SK-N-SH (cell line): ENCODE data around the gene SGMS2. TPM values are rescaled to one million over a fixed set of nuclear protein-coding genes. Genes with fewer than 3 reads are reported as not detected.

Experiments used
- CTCF ChIA-PET: fragments of 300-600, 350-600 bp; formaldehyde crosslinking; extraction: SDS; loops from one replicate; lab custom pipeline; 2021; lab: Yijun Ruan, JAX
- POLR2A ChIA-PET: fragments of 350-600 bp; sonication (Branson Sonifier 250); formaldehyde crosslinking; extraction: SDS; loops from one replicate; lab custom pipeline; 2020; ENCODE audit warnings: antibody characterized with exemption, inconsistent platforms; lab: Yijun Ruan, JAX
- DNase-seq: peaks from one replicate; pipeline ENCODE4 v3.0.0; 2012
- H2AFZ ChIP-seq: fragments of 200-600 bp; sonication (generic); 2 replicates; pipeline ENCODE4 v1.8.1; 2016; ENCODE audit warnings: antibody characterized with exemption, mild to moderate bottlenecking, low read depth
- H3F3A ChIP-seq: fragments of 200-600 bp; sonication (generic); replicated peaks from 2 replicates; pipeline ENCODE3; 2016; ENCODE audit warnings: antibody characterized with exemption, mild to moderate bottlenecking; ENCODE audit not compliant: insufficient read depth
- H3K27ac ChIP-seq, 2 experiments: fragments of 200-500 bp in 1 of 2; fragments of 200-600 bp in 1 of 2; sonication (Bioruptor generic) in 1 of 2; sonication (generic), shearing (Covaris generic) in 1 of 2; 2 replicates each; pipeline versions ENCODE4 v1.5.1 to v1.6.1; 2014 to 2016; ENCODE audit warnings: low read depth in 2 of 2, inconsistent platforms in 1 of 2, low read length in 1 of 2, mild to moderate bottlenecking in 1 of 2, mixed read lengths in 1 of 2
- H3K27me3 ChIP-seq: fragments of 200-600 bp; sonication (generic), shearing (Covaris generic); 2 replicates; pipeline ENCODE4 v1.6.1; 2016; ENCODE audit warnings: mixed run types; ENCODE audit not compliant: insufficient read depth
- H3K36me3 ChIP-seq, 2 experiments: fragments of 200-500 bp in 1 of 2; fragments of 200-600 bp in 1 of 2; sonication (Bioruptor generic) in 1 of 2; sonication (generic) in 1 of 2; replicated peaks in 1 of 2; 2 replicates each; pipeline versions ENCODE3 to v1.5.1; 2014 to 2016; ENCODE audit warnings: low read length in 1 of 2, mild to moderate bottlenecking in 1 of 2; ENCODE audit not compliant: insufficient read depth in 2 of 2, control insufficient read depth in 1 of 2
- H3K4me1 ChIP-seq, 2 experiments: fragments of 200-500 bp in 1 of 2; fragments of 200-600 bp in 1 of 2; sonication (Bioruptor generic) in 1 of 2; sonication (generic), shearing (Covaris generic) in 1 of 2; 2 replicates each; pipeline versions ENCODE4 v1.5.1 to v1.6.1; 2014 to 2016; ENCODE audit warnings: low read depth in 1 of 2, low read length in 1 of 2, mixed run types in 1 of 2; ENCODE audit not compliant: insufficient read depth in 2 of 2, control insufficient read depth in 1 of 2
- H3K4me2 ChIP-seq: fragments of 200-600 bp; sonication (generic), shearing (Covaris generic); 2 replicates; pipeline ENCODE4 v1.6.1; 2017; ENCODE audit warnings: mixed run types
- H3K4me3 ChIP-seq, 2 experiments: fragments of 200-500 bp in 1 of 2; fragments of 200-600 bp in 1 of 2; sonication (Bioruptor generic) in 1 of 2; sonication (generic), shearing (Covaris generic) in 1 of 2; 2 replicates each; pipeline versions ENCODE4 v1.5.1 to v1.8.1; 2014 to 2016; ENCODE audit warnings: low read depth in 2 of 2, inconsistent platforms in 1 of 2, low read length in 1 of 2, mild to moderate bottlenecking in 1 of 2, mixed read lengths in 1 of 2, moderate library complexity in 1 of 2
- H3K79me2 ChIP-seq: fragments of 200-600 bp; sonication (generic); 2 replicates; pipeline ENCODE4 v1.8.1; 2017; ENCODE audit warnings: mild to moderate bottlenecking; ENCODE audit not compliant: insufficient read depth
- H3K9ac ChIP-seq: fragments of 200-600 bp; sonication (generic); 2 replicates; pipeline ENCODE4 v1.6.1; 2017; ENCODE audit warnings: mixed run types
- H3K9me2 ChIP-seq: fragments of 200-600 bp; sonication (generic); 2 replicates; pipeline ENCODE4 v1.6.1; 2017; ENCODE audit warnings: mixed run types
- H3K9me3 ChIP-seq: fragments of 200-600 bp; sonication (generic); 2 replicates; pipeline ENCODE4 v1.6.1; 2017; ENCODE audit warnings: mixed run types, mild to moderate bottlenecking, moderate library complexity
- H4K20me1 ChIP-seq: fragments of 200-600 bp; sonication (generic); 2 replicates; pipeline ENCODE4 v1.6.1; 2017; ENCODE audit warnings: mild to moderate bottlenecking, mixed run types; ENCODE audit not compliant: insufficient read depth
- CHD2 ChIP-seq: fragments of 150-350 bp; IDR thresholded peaks from 2 replicates; pipeline ENCODE4 v1.6.1; 2018; ENCODE audit warnings: low read length; ENCODE audit not compliant: partially characterized antibody
- EP300 ChIP-seq, 2 experiments: IDR thresholded peaks; 2 replicates each; pipeline versions ENCODE4 v1.4.0 to v1.6.1; 2012; ENCODE audit warnings: borderline replicate concordance in 1 of 2, low read depth in 1 of 2, low read length in 1 of 2
- EZH2phosphoT487 ChIP-seq: fragments of 200-600 bp; sonication (generic); IDR thresholded peaks from 2 replicates; pipeline ENCODE4 v1.6.1; 2017; ENCODE audit warnings: low read depth, mixed run types, mild to moderate bottlenecking, antibody characterized with exemption, moderate library complexity, borderline replicate concordance
- FOXJ3 ChIP-seq: sonication (generic); formaldehyde crosslinking; IDR thresholded peaks from 2 replicates; pipeline ENCODE4 v1.5.1; 2020; ENCODE audit warnings: mild to moderate bottlenecking, missing genetic modification reagents
- FOXM1 ChIP-seq: IDR thresholded peaks from 2 replicates; pipeline ENCODE4 v1.4.0; 2012; ENCODE audit warnings: low read depth, mild to moderate bottlenecking
- GABPA ChIP-seq: IDR thresholded peaks from 2 replicates; pipeline ENCODE4 v1.4.0; 2012; ENCODE audit warnings: low read depth, mild to moderate bottlenecking
- MXI1 ChIP-seq: IDR thresholded peaks from 2 replicates; pipeline ENCODE4 v1.6.1; 2012; ENCODE audit warnings: mild to moderate bottlenecking, low read depth, low read length, improper control_type of control experiment
- NRF1 ChIP-seq: IDR thresholded peaks from 2 replicates; pipeline ENCODE4 v1.6.1; 2012; ENCODE audit warnings: low read depth, mild to moderate bottlenecking, low read length
- POLR2AphosphoS5 ChIP-seq: IDR thresholded peaks from 2 replicates; pipeline ENCODE4 v1.6.1; 2012; ENCODE audit warnings: low read depth, low read length
- RAD21 ChIP-seq: IDR thresholded peaks from 2 replicates; pipeline ENCODE4 v1.6.1; 2012; ENCODE audit warnings: mild to moderate bottlenecking, low read length
- RFX5 ChIP-seq: IDR thresholded peaks from 2 replicates; pipeline ENCODE4 v1.6.1; 2012; ENCODE audit warnings: mild to moderate bottlenecking, improper control_type of control experiment, low read length
- RXRA ChIP-seq: IDR thresholded peaks from 2 replicates; pipeline ENCODE4 v1.4.0; 2012; ENCODE audit warnings: low read depth, mild to moderate bottlenecking, borderline replicate concordance
- SMC3 ChIP-seq: IDR thresholded peaks from 2 replicates; pipeline ENCODE4 v1.6.1; 2012; ENCODE audit warnings: low read depth, low read length, improper control_type of control experiment
- TCF12 ChIP-seq: IDR thresholded peaks from 2 replicates; pipeline ENCODE4 v1.4.0; 2012
- WGBS: methylation state at CpG from one replicate; pipeline ENCODE4 v1.1.6; 2017; ENCODE audit warnings: low lambda C conversion rate; 5-methylcytosine and 5-hydroxymethylcytosine counted together
- polyA plus RNA-seq, 3 experiments: library from polyadenylated mRNA; depleted of rRNA; stranded (reverse); fragments of >200 nt; gene quantifications; 2 replicates each; pipeline ENCODE4 v1.2.3, GENCODE V29; 2012
- TF ChIP-seq, protein P1 (sequence below): IDR thresholded peaks from 2 replicates; pipeline ENCODE4; 2012
- TF ChIP-seq, protein P2 (sequence below): IDR thresholded peaks from 2 replicates; pipeline ENCODE4 v1.4.0; 2012; ENCODE audit warnings: low read depth
- TF ChIP-seq, protein P3 (sequence below): IDR thresholded peaks from 2 replicates; pipeline ENCODE4 v1.4.0; 2012; ENCODE audit warnings: low read depth, borderline replicate concordance
- TF ChIP-seq, protein P4 (sequence below): fragments of 200-600 bp; sonication (generic); IDR thresholded peaks from 2 replicates; pipeline ENCODE4 v1.6.1; 2017; ENCODE audit warnings: antibody characterized with exemption, mild to moderate bottlenecking, moderate library complexity
- TF ChIP-seq, protein P5 (sequence below): fragments of 150-350 bp; IDR thresholded peaks from 2 replicates; pipeline ENCODE4 v1.6.1; 2017; ENCODE audit warnings: antibody characterized with exemption, low read length, low read depth, borderline replicate concordance
- TF ChIP-seq, protein P6 (sequence below): fragments of 150-350 bp; IDR thresholded peaks from 2 replicates; pipeline ENCODE4 v1.6.1; 2016; ENCODE audit warnings: mild to moderate bottlenecking, low read depth, low read length

The SGMS2 gene
- polyA plus RNA-seq, 1 of the 3 experiments (the other 2 are of a cell fraction) = 0.82 TPM

DNA sequence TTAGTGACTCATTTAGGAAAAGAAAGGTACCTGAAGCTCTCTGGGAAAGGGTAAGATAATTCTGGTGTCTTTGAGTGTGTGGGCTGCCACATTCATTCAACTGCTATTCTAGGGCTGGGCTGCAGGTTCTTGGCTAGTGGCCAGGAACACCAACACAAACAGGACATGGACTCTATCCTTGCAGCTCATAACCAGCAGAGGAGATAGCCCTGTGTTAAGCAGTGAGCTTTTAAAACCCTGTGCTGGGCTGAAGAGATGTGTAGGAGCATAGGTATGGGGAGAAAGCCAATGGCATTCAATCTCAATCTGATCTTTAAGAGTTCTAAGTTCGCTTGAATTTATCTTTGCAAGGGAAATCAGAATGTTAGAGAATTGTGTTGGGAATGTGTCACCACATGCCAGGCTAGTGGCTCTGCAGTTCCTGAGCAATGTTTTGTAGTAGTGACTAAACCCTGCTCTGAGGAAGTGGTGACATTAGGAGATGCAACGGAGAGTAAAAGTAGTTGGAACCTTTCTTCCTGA is 39.2 kb downstream of the SGMS2 start:
- WGBS = 0% methylated on average over 2 of the region's 2 CpGs

DNA sequence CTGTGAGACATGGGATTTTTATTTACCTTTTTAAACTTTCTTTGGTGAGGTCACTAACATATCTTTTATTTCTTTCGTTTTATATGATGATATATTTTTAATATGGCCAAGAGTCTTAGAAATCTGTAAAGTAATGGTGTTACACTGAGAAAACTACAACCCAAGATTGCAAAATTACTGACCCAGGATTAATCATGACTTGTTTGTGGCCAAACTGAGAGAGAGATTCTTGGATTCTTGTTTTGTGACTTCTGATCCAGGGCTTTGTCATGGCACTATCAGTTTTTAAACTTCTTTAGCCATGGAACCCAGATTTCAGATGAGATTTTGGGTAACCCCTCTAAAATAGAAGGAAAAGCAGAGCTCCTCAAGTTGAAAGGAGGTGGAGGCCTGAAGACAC is 42.0 kb downstream of the SGMS2 start:
- H3F3A ChIP-seq = no peaks in the 10 kb centered on the region
- H3K9me3 ChIP-seq = no peaks in the 10 kb centered on the region
- no peak overlapping the region for H3K9ac ChIP-seq
- POLR2A ChIA-PET = no interaction called here
- H3K9me2 ChIP-seq = no peaks in the 10 kb centered on the region
- H3K4me2 ChIP-seq = no peak overlapping the region
- H3K27me3 ChIP-seq = peaks cover 21% of the 10 kb centered on the region; the same call in 1 of the 2 replicates
- H3K27ac ChIP-seq = no peak overlapping the region
- no peaks in the 10 kb centered on the region for H3K79me2 ChIP-seq
- CTCF ChIA-PET = interaction anchor here (1.0 to 1.3 kb wide), 2 partner anchors 37 to 108 kb away, joined by 3 read pairs; no protein-coding TSS in a partner anchor
- H4K20me1 ChIP-seq = no peaks in the 10 kb centered on the region
- H3K36me3 ChIP-seq = no peaks in the 10 kb centered on the region
- no peaks in the 10 kb centered on the region for H3K4me1 ChIP-seq
- WGBS = 12% methylated on average over 1 of the region's 1 CpG
- no peak overlapping the region for H3K4me3 ChIP-seq
- DNase-seq = no peak
- H2AFZ ChIP-seq = no peak overlapping the region
- TF ChIP-seq MXI1 = no peak
- TF ChIP-seq, protein P1, sequence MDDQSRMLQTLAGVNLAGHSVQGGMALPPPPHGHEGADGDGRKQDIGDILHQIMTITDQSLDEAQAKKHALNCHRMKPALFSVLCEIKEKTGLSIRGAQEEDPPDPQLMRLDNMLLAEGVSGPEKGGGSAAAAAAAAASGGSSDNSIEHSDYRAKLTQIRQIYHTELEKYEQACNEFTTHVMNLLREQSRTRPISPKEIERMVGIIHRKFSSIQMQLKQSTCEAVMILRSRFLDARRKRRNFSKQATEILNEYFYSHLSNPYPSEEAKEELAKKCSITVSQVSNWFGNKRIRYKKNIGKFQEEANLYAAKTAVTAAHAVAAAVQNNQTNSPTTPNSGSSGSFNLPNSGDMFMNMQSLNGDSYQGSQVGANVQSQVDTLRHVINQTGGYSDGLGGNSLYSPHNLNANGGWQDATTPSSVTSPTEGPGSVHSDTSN = no peak
- no peak for TF ChIP-seq TCF12
- TF ChIP-seq, protein P2, sequence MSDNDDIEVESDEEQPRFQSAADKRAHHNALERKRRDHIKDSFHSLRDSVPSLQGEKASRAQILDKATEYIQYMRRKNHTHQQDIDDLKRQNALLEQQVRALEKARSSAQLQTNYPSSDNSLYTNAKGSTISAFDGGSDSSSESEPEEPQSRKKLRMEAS = no peak
- TF ChIP-seq CHD2 = no peak
- no peak for TF ChIP-seq POLR2AphosphoS5
- no peak for TF ChIP-seq RAD21
- no peak for TF ChIP-seq EZH2phosphoT487
- TF ChIP-seq, protein P3, sequence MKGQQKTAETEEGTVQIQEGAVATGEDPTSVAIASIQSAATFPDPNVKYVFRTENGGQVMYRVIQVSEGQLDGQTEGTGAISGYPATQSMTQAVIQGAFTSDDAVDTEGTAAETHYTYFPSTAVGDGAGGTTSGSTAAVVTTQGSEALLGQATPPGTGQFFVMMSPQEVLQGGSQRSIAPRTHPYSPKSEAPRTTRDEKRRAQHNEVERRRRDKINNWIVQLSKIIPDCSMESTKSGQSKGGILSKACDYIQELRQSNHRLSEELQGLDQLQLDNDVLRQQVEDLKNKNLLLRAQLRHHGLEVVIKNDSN = no peak
- TF ChIP-seq, protein P4, sequence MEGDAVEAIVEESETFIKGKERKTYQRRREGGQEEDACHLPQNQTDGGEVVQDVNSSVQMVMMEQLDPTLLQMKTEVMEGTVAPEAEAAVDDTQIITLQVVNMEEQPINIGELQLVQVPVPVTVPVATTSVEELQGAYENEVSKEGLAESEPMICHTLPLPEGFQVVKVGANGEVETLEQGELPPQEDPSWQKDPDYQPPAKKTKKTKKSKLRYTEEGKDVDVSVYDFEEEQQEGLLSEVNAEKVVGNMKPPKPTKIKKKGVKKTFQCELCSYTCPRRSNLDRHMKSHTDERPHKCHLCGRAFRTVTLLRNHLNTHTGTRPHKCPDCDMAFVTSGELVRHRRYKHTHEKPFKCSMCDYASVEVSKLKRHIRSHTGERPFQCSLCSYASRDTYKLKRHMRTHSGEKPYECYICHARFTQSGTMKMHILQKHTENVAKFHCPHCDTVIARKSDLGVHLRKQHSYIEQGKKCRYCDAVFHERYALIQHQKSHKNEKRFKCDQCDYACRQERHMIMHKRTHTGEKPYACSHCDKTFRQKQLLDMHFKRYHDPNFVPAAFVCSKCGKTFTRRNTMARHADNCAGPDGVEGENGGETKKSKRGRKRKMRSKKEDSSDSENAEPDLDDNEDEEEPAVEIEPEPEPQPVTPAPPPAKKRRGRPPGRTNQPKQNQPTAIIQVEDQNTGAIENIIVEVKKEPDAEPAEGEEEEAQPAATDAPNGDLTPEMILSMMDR = no peak
- TF ChIP-seq GABPA = no peak
- TF ChIP-seq, protein P5, sequence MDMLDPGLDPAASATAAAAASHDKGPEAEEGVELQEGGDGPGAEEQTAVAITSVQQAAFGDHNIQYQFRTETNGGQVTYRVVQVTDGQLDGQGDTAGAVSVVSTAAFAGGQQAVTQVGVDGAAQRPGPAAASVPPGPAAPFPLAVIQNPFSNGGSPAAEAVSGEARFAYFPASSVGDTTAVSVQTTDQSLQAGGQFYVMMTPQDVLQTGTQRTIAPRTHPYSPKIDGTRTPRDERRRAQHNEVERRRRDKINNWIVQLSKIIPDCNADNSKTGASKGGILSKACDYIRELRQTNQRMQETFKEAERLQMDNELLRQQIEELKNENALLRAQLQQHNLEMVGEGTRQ = no peak
- no peak for TF ChIP-seq EP300 (IDR thresholded peaks at IDR 0.05; ENCODE audit: borderline replicate concordance in 1 of 2, low read depth in 1 of 2, low read length in 1 of 2)

More for the DNA sequence above, 39.2 kb downstream of the SGMS2 start:
- H4K20me1 ChIP-seq = no peaks in the 10 kb centered on the region
- H3K4me2 ChIP-seq = no peak overlapping the region
- no peak overlapping the region for H3K27ac ChIP-seq
- no peaks in the 10 kb centered on the region for H3K9me2 ChIP-seq
- H3K27me3 ChIP-seq = peaks cover 6% of the 10 kb centered on the region; the same call in 1 of the 2 replicates
- POLR2A ChIA-PET = no interaction called here
- no peaks in the 10 kb centered on the region for H3K36me3 ChIP-seq
- H3K9me3 ChIP-seq = no peaks in the 10 kb centered on the region
- no peak overlapping the region for H2AFZ ChIP-seq
- no peak overlapping the region for H3K9ac ChIP-seq
- DNase-seq = no peak
- no peak for TF ChIP-seq CHD2
- no peak for TF ChIP-seq RXRA
- no peak for TF ChIP-seq NRF1
- TF ChIP-seq FOXM1 = no peak
- TF ChIP-seq, protein P5 = no peak
- no peak for TF ChIP-seq TCF12
- TF ChIP-seq RFX5 = no peak
- TF ChIP-seq SMC3 = no peak
- no peak for TF ChIP-seq FOXJ3
- TF ChIP-seq, protein P2 = no peak
- no peak for TF ChIP-seq POLR2AphosphoS5
- TF ChIP-seq, protein P6, sequence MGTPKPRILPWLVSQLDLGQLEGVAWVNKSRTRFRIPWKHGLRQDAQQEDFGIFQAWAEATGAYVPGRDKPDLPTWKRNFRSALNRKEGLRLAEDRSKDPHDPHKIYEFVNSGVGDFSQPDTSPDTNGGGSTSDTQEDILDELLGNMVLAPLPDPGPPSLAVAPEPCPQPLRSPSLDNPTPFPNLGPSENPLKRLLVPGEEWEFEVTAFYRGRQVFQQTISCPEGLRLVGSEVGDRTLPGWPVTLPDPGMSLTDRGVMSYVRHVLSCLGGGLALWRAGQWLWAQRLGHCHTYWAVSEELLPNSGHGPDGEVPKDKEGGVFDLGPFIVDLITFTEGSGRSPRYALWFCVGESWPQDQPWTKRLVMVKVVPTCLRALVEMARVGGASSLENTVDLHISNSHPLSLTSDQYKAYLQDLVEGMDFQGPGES = no peak
- TF ChIP-seq EP300 (IDR thresholded peaks at IDR 0.05; ENCODE audit: borderline replicate concordance in 1 of 2, low read depth in 1 of 2, low read length in 1 of 2) = no peak
- TF ChIP-seq, all 33 proteins: peak for 0
- CTCF ChIA-PET = no interaction called here
- Histone ChIP-seq H3F3A (no peaks in the 10 kb centered on the region), H3K4me1 (no peaks in the 10 kb centered on the region), H3K79me2 (no peaks in the 10 kb centered on the region), H3K4me3 (no peak overlapping the region)
